ENCODE results near the gene PPIF.

- TF ChIP-seq CTCF (IDR thresholded peaks at IDR 0.05) (no peak), POLR2A (IDR thresholded peaks at IDR 0.05) (no peak)
These were observed 1.8 kb downstream of the PPIF start for GRCh38 chr10:79349072-79349491.

Measured in breast epithelium (tissue), 3 donors.